Prostate gland (tissue), 2 donors: ENCODE data around the gene ITLN1. TPM values are rescaled to one million over a fixed set of nuclear protein-coding genes. Genes with fewer than 3 reads are reported as not detected.

Experiments
- DNase-seq: peaks from one replicate; pipeline ENCODE4 v3.0.0-alpha.2; 2019; ENCODE audit warnings: low spot score
- H3K27ac ChIP-seq, 2 donors: fragments of 200-600 bp; sonication (generic); 2 replicates each; pipeline ENCODE4 v1.5.1; 2017 to 2019
- H3K27me3 ChIP-seq: fragments of 200-600 bp; sonication (generic); replicated peaks from 2 replicates; pipeline ENCODE4 v1.5.1; 2019; ENCODE audit not compliant: insufficient read depth
- H3K36me3 ChIP-seq, 2 donors: fragments of 200-600 bp; sonication (generic); 1 replicate in 1 of 2; 2 replicates in 1 of 2; pipeline versions ENCODE4 v1.5.1 to v1.8.1; 2017 to 2019
- H3K4me1 ChIP-seq: fragments of 200-600 bp; sonication (generic); replicated peaks from 2 replicates; pipeline ENCODE4 v1.5.1; 2019
- H3K4me3 ChIP-seq, 2 donors: fragments of 200-600 bp; sonication (generic); 2 replicates each; pipeline ENCODE4 v1.5.1; 2017 to 2019
- H3K9me3 ChIP-seq: fragments of 200-600 bp; sonication (generic); 2 replicates; pipeline ENCODE4 v1.5.1; 2017
- CTCF ChIP-seq, 4 experiments: fragments of 200-600 bp in 2 of 4; fragments of 450-650 bp in 2 of 4; sonication (generic) in 2 of 4; IDR thresholded peaks; 1 replicate in 3 of 4; 2 replicates in 1 of 4; pipeline ENCODE4 v1.5.1; 2016 to 2019; ENCODE audit warnings: antibody characterized with exemption in 4 of 4, mild to moderate bottlenecking in 2 of 4, moderate library complexity in 2 of 4
- POLR2A ChIP-seq: fragments of 450-650 bp; IDR thresholded peaks from one replicate; pipeline ENCODE4 v1.6.1; 2016; ENCODE audit warnings: antibody characterized with exemption, mild to moderate bottlenecking
- POLR2AphosphoS5 ChIP-seq: sonication (generic); formaldehyde crosslinking; IDR thresholded peaks from one replicate; pipeline ENCODE4 v1.6.1; 2017; ENCODE audit warnings: antibody characterized with exemption
- WGBS: methylation state at CpG from one replicate; pipeline ENCODE4 v1.1.5; 2018; 5-methylcytosine and 5-hydroxymethylcytosine counted together
- intact Hi-C: fragments of 100-400 bp; cut with DNase I; formaldehyde crosslinking; loops from one replicate; pipeline ENCODE4 v1.14.2; 2022
- total RNA-seq, 2 donors: library from RNA; depleted of rRNA; stranded (reverse); fragments of >200 nt; gene quantifications; one replicate each; pipeline ENCODE4 v1.1.0, GENCODE V29; 2016

ITLN1 gene
- total RNA-seq, 2 donors from 2014 or later, result 0.96 to 7.0 TPM

- intact Hi-C loops, result no loop called here
- Histone ChIP-seq H3K27ac (no peak overlapping the region), H3K9me3 (no peaks in the 10 kb centered on the region), H3K36me3 (no peaks in the 10 kb centered on the region), H3K4me1 (no peaks in the 10 kb centered on the region), H3K27me3 (no peaks in the 10 kb centered on the region), H3K4me3 (no peak overlapping the region)
- no peak for DNase-seq
- TF ChIP-seq POLR2A (no peak), CTCF (IDR thresholded peaks at IDR 0.05) (no peak), POLR2AphosphoS5 (no peak)
- WGBS, result 59% methylated on average over 2 of the region's 2 CpGs
Measured at GRCh38 chr1:160911925-160912324, 26.9 kb upstream of the ITLN1 start.

GRCh38 chr1:160911441-160911840, 26.5 kb upstream of the ITLN1 start:
- Histone ChIP-seq H3K36me3 (no peaks in the 10 kb centered on the region), H3K27ac (no peak overlapping the region), H3K4me3 (no peak overlapping the region), H3K9me3 (no peaks in the 10 kb centered on the region), H3K4me1 (no peaks in the 10 kb centered on the region), H3K27me3 (no peaks in the 10 kb centered on the region)
- intact Hi-C loops, result no loop called here
- WGBS, result 40% methylated on average over 7 of the region's 7 CpGs
- TF ChIP-seq POLR2A (no peak), POLR2AphosphoS5 (no peak), CTCF (IDR thresholded peaks at IDR 0.05) (no peak)
- no peak for DNase-seq

- Histone ChIP-seq H3K36me3 (no peaks in the 10 kb centered on the region), H3K4me3 (no peak overlapping the region), H3K9me3 (no peaks in the 10 kb centered on the region), H3K27ac (no peak overlapping the region), H3K4me1 (no peaks in the 10 kb centered on the region), H3K27me3 (no peaks in the 10 kb centered on the region)
- no peak for DNase-seq
- intact Hi-C loops, result no loop called here
- no peak for TF ChIP-seq CTCF (IDR thresholded peaks at IDR 0.05)
- TF ChIP-seq POLR2A, result no peak
- no peak for TF ChIP-seq POLR2AphosphoS5
- 82% methylated on average over 6 of the region's 6 CpGs for WGBS
Measured at GRCh38 chr1:160910170-160910750, 25.3 kb upstream of the ITLN1 start.

- WGBS, result 31% methylated on average over 7 of the region's 7 CpGs
Measured at GRCh38 chr1:160907976-160908375, 23.0 kb upstream of the ITLN1 start.

More at GRCh38 chr1:160907976-160908375, 23.0 kb upstream of the ITLN1 start:
- H3K36me3 ChIP-seq, result no peaks in the 10 kb centered on the region
- intact Hi-C loops, result no loop called here
- no peak overlapping the region for H3K27ac ChIP-seq
- TF ChIP-seq CTCF (IDR thresholded peaks at IDR 0.05) (no peak), POLR2A (no peak)
- no peaks in the 10 kb centered on the region for H3K9me3 ChIP-seq
- DNase-seq, result peak; percentile 13
- H3K4me3 ChIP-seq, result no peak overlapping the region
- H3K27me3 ChIP-seq, result no peaks in the 10 kb centered on the region
- no peaks in the 10 kb centered on the region for H3K4me1 ChIP-seq
